NCI-H2029 (cell line): ENCODE data around the gene PDE4D.

Experiments
- DNase-seq: peaks from one replicate; lab custom pipeline; 2025; lab: John Stamatoyannopoulos, UW

The PDE4D gene

DNA sequence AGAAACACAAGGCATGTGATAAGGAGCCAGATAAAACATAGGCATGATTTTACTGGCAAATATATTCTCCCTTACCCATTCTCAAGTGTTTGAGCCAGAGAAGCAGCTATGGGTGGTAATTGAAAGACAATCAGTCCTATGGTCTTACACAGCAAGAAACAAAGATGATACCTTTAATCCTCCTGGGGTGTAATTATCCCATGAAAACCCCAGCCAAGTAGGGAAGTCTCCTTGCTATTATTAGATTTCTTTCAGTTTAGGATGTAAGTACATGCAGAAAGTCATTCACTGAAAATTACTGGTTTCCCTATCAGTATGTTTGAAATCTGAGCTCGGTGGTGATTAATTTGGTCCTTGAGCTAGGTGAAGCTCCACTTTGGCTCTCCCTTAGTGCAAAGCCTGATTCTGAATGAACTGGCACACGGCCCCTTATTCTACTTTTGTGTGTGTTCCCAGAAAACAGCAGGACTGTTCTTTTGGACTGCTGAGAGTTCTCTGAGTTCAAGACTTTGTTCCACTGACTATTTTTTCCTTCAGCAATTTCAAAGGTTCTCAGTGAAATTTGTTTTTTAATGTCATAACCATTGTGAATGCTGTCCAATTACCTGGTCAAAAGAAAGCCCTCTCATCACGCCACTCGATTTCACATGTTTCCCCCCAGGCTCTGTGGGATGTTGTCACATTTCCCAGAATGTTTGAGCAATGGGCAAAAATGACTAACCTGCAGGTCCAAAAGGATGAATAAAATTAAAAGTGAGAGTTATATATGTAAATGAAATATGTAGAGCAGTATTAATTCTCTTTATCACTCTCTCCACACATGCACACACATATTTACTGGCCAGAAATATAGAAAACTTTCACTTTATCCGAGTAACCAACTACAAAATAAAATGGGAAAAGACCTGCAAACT lies 967.6 kb downstream of the PDE4D start:
- no peak for DNase-seq

DNA sequence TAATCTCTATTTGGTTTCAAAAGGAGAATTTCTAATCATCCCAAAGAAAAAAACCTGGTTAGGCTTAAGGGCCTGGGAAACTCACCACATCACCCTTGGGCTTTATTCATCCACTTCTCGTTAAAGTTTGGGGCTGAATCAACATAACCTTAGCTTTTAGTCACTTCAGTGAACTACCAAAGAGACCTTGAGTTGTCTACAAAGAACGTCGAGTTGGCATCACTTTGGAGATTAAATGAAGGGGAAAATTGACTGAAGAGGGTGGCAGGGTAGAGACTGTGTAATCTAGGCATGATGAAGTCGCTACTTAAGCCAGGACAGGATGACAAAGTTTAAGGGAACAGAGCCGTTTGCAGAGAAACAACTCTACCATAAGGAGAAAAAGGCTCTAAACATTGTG lies 969.2 kb downstream of the PDE4D start:
- DNase-seq = no peak

DNA sequence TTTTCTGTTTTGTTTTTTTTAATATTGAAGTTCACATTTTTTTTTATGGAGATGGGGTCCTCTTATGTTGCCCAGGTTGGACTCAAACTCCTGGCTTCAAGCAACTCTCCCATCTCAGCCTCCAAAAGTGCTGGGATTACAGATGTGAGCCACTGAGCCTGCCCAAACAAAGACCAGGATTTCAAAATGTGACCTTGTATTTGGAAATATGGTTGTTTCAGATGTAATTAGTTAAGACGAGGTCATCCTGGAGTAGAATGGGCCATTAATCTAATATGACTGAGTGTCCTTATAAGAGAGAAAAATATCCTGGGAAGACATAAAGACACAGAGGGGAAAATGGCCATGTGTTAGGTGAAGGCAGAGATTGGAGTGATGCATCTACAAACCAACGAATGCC lies 970.2 kb downstream of the PDE4D start:
- no peak for DNase-seq

DNA sequence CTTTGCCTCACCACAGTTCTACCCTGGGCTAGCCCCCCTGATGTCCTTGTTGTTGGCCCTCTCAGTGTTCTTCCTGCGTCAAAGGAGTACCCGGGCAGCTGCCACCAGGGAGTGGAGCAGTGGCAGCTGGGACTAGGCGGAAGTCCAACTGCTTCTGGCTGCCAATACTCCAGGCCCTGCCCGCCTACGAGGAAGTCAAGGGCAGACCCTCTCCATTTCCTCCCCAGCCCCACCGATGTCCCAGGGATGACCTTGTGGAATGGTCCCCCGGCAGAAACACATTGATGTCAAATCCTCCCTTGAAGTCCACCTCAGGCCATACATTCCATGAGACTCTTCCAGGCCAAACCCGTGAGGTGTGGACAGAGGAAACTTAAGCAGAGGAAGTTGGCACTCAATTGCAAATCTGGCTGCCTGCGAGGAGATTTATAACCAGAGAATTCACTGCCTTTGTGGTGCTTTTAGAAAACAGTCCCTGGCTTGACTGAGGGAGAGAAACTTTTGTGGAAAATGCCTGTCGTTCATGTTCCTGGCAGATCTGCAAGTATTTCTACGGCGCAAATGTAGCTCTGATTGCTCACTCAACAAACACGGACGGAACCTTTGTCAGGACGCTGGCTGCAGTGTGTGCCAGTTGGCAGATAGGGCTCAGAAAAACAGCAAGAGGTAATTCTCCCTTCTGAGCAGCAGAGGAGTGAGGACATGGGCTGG lies 970.9 kb downstream of the PDE4D start:
- peak; percentile 47 for DNase-seq

DNA sequence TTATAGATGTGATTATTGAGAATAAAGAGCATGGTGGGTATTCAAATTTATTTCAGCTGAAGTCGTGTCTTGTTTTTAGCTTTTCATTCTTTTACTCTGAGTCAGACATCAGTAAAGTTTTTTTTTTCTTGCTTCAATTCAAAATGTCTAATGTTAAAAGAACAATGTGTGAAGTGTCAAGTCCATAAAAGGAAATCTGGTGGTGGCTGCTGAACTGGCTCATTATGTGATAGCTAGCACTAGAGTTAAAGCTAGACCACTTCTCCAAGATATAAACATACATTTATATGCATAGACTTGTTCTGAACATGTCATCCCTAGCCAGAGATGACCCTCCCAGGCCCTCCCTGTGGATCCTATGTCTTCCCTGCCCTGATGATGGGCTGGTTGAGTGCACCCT lies 972.4 kb downstream of the PDE4D start:
- no peak for DNase-seq

DNA sequence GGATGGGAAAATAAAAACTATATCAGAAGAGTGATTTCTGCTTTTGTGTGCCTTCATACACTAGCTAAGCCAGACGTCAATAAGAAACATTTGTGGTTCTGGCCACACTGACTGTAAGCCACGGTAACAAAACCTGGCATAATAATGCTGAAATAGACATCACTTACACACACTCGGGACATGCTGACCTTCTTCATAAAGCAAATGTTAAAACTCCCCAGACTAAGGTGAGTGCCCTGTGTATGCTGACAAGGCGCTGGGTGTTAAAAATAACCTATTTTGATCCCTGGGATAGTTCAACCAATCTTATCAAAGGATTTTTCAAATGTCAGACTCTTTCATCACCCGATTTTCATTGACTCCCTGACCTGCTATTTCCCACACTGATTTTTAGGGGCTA lies 973.7 kb downstream of the PDE4D start:
- no peak for DNase-seq
